Stimulated activated naive B cell treated with anti-CD40 and anti-IgM and Interleukin-4, amounts not matched to agents 10 μg/mL and 1 μg/mL and 100 μg/mL, for 72 hours (primary cell): Measurements from ENCODE around the gene MDH2.
"Not testable (repeated sequence)": the region's sequence is repeated elsewhere in the genome, so short reads cannot be mapped to it uniquely, and the experiment has no call there.

ENCODE experiments used
- ATAC-seq, 2 donors: fragments of 150-1000 bp; cut with Tn5 transposase; replicated peaks; 2 replicates each; pipeline ENCODE4 v1.10.0; 2021; ENCODE audit warnings: moderate library complexity in 1 of 2
- DNase-seq: peaks from one replicate; pipeline ENCODE4 v3.0.0; 2021
- H3K27ac Mint-ChIP-seq: one replicate; pipeline ENCODE4 v1.8.0; 2022; ENCODE audit warnings: mild to moderate bottlenecking, mixed read lengths
- H3K27me3 Mint-ChIP-seq, 2 donors: one replicate each; pipeline ENCODE4 v1.8.0; 2022; ENCODE audit warnings: mixed read lengths in 2 of 2
- H3K36me3 Mint-ChIP-seq, 2 donors: one replicate each; pipeline ENCODE4 v1.8.0; 2022; ENCODE audit warnings: mixed read lengths in 2 of 2, mild to moderate bottlenecking in 1 of 2
- H3K4me1 Mint-ChIP-seq, 2 donors: one replicate each; pipeline ENCODE4 v1.8.0; 2022; ENCODE audit warnings: mixed read lengths in 2 of 2, mild to moderate bottlenecking in 1 of 2
- H3K4me3 Mint-ChIP-seq, 2 donors: one replicate each; pipeline ENCODE4 v1.8.0; 2022; ENCODE audit warnings: mild to moderate bottlenecking in 2 of 2, mixed read lengths in 2 of 2, moderate library complexity in 1 of 2
- H3K9me3 Mint-ChIP-seq, 2 donors: one replicate each; pipeline ENCODE4 v1.8.0; 2022; ENCODE audit warnings: mixed read lengths in 2 of 2, mild to moderate bottlenecking in 1 of 2

MDH2 gene

GRCh38 chr7:76093531-76093930 lies 45.6 kb downstream of the MDH2 start:
- H3K36me3 Mint-ChIP-seq, H3K27ac Mint-ChIP-seq, H3K4me1 Mint-ChIP-seq, ATAC-seq, H3K9me3 Mint-ChIP-seq, H3K4me3 Mint-ChIP-seq, DNase-seq: not testable (repeated sequence)
- H3K27me3 Mint-ChIP-seq: peaks cover 17 to 20% of the 10 kb centered on the region in 2 donors

- not testable (repeated sequence) for H3K27ac Mint-ChIP-seq, ATAC-seq, H3K9me3 Mint-ChIP-seq, H3K4me3 Mint-ChIP-seq, H3K36me3 Mint-ChIP-seq, DNase-seq, H3K4me1 Mint-ChIP-seq
- H3K27me3 Mint-ChIP-seq: peaks cover 17 to 20% of the 10 kb centered on the region in 2 donors
These were observed 46.4 kb downstream of the MDH2 start for GRCh38 chr7:76094326-76094725.

- Mint-ChIP-seq H3K4me1 (no peaks in the 10 kb centered on the region), H3K4me3 (no peak overlapping the region), H3K9me3 (peaks cover 0 to 1% of the 10 kb centered on the region in 2 donors), H3K36me3 (no peaks in the 10 kb centered on the region), H3K27me3 (peaks cover 11 to 20% of the 10 kb centered on the region in 2 donors), H3K27ac (no peak overlapping the region)
- ATAC-seq (no peak), DNase-seq (no peak)
These were observed 48.0 kb downstream of the MDH2 start for GRCh38 chr7:76095908-76096307.

- not testable (repeated sequence) for ATAC-seq, H3K27ac Mint-ChIP-seq, DNase-seq, H3K27me3 Mint-ChIP-seq, H3K4me3 Mint-ChIP-seq, H3K4me1 Mint-ChIP-seq, H3K9me3 Mint-ChIP-seq, H3K36me3 Mint-ChIP-seq
These were observed 54.0 kb downstream of the MDH2 start for GRCh38 chr7:76101693-76102437.

- H3K27ac Mint-ChIP-seq, H3K9me3 Mint-ChIP-seq, H3K4me3 Mint-ChIP-seq, H3K4me1 Mint-ChIP-seq, H3K36me3 Mint-ChIP-seq, DNase-seq, H3K27me3 Mint-ChIP-seq: not testable (repeated sequence)
- peak; percentile 65 to 71 for ATAC-seq
These were observed 55.9 kb downstream of the MDH2 start for GRCh38 chr7:76103788-76104187.

GRCh38 chr7:76106130-76106529 lies 58.2 kb downstream of the MDH2 start:
- not testable (repeated sequence) for H3K36me3 Mint-ChIP-seq, H3K4me3 Mint-ChIP-seq, ATAC-seq, DNase-seq, H3K4me1 Mint-ChIP-seq, H3K9me3 Mint-ChIP-seq, H3K27me3 Mint-ChIP-seq, H3K27ac Mint-ChIP-seq

GRCh38 chr7:76106893-76107292 lies 59.0 kb downstream of the MDH2 start:
- no peaks in the 10 kb centered on the region for H3K9me3 Mint-ChIP-seq
- H3K36me3 Mint-ChIP-seq: no peaks in the 10 kb centered on the region
- no peaks in the 10 kb centered on the region for H3K27me3 Mint-ChIP-seq
- no peaks in the 10 kb centered on the region for H3K4me1 Mint-ChIP-seq
- DNase-seq (no peak), ATAC-seq (no peak)
- H3K4me3 Mint-ChIP-seq: no peak overlapping the region
- H3K27ac Mint-ChIP-seq: no peak overlapping the region

GRCh38 chr7:76108540-76109233 lies 60.8 kb downstream of the MDH2 start:
- H3K4me1 Mint-ChIP-seq: no peaks in the 10 kb centered on the region
- no peaks in the 10 kb centered on the region for H3K9me3 Mint-ChIP-seq
- H3K27ac Mint-ChIP-seq: no peak overlapping the region
- no peak overlapping the region for H3K4me3 Mint-ChIP-seq
- no peaks in the 10 kb centered on the region for H3K36me3 Mint-ChIP-seq
- no peak for DNase-seq
- H3K27me3 Mint-ChIP-seq: no peaks in the 10 kb centered on the region
- no peak for ATAC-seq

- H3K4me3 Mint-ChIP-seq, H3K9me3 Mint-ChIP-seq, H3K27me3 Mint-ChIP-seq: not testable (repeated sequence)
These were observed 65.2 kb downstream of the MDH2 start for GRCh38 chr7:76113042-76113630.

GRCh38 chr7:76114742-76115141 lies 66.8 kb downstream of the MDH2 start:
- not testable (repeated sequence) for ATAC-seq, DNase-seq, H3K27me3 Mint-ChIP-seq, H3K27ac Mint-ChIP-seq, H3K9me3 Mint-ChIP-seq, H3K36me3 Mint-ChIP-seq, H3K4me3 Mint-ChIP-seq, H3K4me1 Mint-ChIP-seq

More at GRCh38 chr7:76113042-76113630, 65.2 kb downstream of the MDH2 start:
- H3K4me1 Mint-ChIP-seq, DNase-seq, ATAC-seq, H3K27ac Mint-ChIP-seq, H3K36me3 Mint-ChIP-seq: not testable (repeated sequence)
